Nephron progenitor cell (in vitro differentiated cells): Measurements from ENCODE around the gene UROC1.
A peak's percentile ranks its signal among the peaks of the same experiment; 100 is the strongest.

Experiments
- DNase-seq: peaks from one replicate; pipeline ENCODE4 v3.0.0; 2021
- H3K27ac Mint-ChIP-seq: 2 replicates; pipeline ENCODE4 v1.8.0; 2021; ENCODE audit warnings: mild to moderate bottlenecking, moderate library complexity, mixed read lengths
- H3K27me3 Mint-ChIP-seq: 2 replicates; pipeline ENCODE4 v1.8.0; 2021; ENCODE audit warnings: mild to moderate bottlenecking, low read depth, mixed read lengths; ENCODE audit not compliant: poor library complexity
- H3K36me3 Mint-ChIP-seq: 2 replicates; pipeline ENCODE4 v1.8.0; 2021; ENCODE audit warnings: low read depth, mixed read lengths
- H3K4me1 Mint-ChIP-seq: 2 replicates; pipeline ENCODE4 v1.8.0; 2021; ENCODE audit warnings: mixed read lengths
- H3K4me3 Mint-ChIP-seq: 2 replicates; pipeline ENCODE4 v1.8.0; 2021; ENCODE audit warnings: mild to moderate bottlenecking, moderate library complexity, mixed read lengths
- H3K9me3 Mint-ChIP-seq: 2 replicates; pipeline ENCODE4 v1.8.0; 2021; ENCODE audit warnings: mild to moderate bottlenecking, moderate library complexity, mixed read lengths
- TF ChIP-seq, protein P1 (sequence below): fragments of 200-600 bp; sonication (generic); IDR thresholded peaks from 2 replicates; pipeline ENCODE4 v1.5.0; 2021; ENCODE audit warnings: antibody characterized with exemption

The UROC1 gene

DNA sequence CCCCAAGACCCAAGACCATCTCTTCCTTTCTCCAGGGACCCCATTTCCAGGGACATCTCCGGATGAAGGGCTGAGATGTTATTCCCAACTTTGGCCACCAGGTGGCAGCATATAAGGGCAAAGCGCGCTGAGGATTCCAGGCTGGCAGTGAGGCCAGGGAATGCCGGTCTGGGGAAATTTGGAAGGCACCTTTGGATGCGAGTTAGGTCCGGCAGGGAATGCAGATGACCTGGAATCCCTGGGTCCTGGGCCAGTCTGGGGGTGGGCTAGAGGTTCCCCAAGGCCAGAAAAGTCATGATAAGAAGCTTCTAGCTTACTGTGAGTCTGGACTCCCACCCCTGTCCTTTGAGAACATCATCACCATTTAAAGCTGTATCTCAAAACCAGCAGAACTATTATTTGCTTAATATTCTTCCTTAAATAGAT lies 4.8 kb upstream of the UROC1 start:
- TF ChIP-seq, protein P1, sequence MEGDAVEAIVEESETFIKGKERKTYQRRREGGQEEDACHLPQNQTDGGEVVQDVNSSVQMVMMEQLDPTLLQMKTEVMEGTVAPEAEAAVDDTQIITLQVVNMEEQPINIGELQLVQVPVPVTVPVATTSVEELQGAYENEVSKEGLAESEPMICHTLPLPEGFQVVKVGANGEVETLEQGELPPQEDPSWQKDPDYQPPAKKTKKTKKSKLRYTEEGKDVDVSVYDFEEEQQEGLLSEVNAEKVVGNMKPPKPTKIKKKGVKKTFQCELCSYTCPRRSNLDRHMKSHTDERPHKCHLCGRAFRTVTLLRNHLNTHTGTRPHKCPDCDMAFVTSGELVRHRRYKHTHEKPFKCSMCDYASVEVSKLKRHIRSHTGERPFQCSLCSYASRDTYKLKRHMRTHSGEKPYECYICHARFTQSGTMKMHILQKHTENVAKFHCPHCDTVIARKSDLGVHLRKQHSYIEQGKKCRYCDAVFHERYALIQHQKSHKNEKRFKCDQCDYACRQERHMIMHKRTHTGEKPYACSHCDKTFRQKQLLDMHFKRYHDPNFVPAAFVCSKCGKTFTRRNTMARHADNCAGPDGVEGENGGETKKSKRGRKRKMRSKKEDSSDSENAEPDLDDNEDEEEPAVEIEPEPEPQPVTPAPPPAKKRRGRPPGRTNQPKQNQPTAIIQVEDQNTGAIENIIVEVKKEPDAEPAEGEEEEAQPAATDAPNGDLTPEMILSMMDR = peak; percentile 94
- peaks cover 50% of the 10 kb centered on the region for H3K27me3 Mint-ChIP-seq
- peak; percentile 78 for DNase-seq

DNA sequence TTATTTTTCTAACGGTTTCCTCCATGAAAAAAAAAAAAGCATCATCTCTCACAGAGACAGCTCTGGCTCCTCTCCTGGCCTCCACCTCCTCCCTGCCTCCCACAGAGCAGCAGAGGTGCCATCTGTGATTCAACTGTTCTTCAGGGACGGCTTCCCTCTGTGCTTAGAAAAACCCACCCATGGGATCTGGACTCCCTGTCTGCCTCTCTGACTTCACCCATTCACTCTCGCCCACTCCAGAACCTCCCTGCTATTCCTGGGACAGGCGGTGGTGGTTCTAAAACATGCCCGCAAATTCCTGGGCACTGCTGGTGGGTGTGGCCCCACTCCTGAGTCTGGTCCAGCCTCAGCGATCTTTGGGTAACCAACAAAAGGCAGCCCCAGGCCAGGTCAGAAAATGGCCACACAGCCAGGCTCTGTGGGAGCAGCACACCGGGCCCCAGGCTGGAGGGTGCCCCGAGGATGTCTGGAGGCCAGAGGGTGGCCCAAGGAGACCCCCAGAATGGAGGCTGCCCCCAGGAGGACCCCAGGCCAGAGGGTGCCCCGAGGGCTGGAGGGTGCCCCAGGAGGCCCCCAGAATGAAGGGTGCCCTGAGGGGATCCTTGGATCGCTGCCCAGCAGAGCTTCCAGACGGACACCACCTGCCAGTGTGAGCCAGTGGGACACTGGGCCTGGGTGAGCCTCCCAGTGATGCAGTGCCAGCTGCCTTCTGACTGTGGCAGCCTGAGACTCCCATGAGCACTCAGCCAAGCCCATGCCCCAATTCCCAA lies 3.7 kb upstream of the UROC1 start:
- peaks cover 48% of the 10 kb centered on the region for H3K27me3 Mint-ChIP-seq
- TF ChIP-seq, protein P1 = no peak
- DNase-seq = no peak
- H3K27ac Mint-ChIP-seq = no peak overlapping the region
- no peak overlapping the region for H3K4me3 Mint-ChIP-seq
- no peaks in the 10 kb centered on the region for H3K36me3 Mint-ChIP-seq
- no peaks in the 10 kb centered on the region for H3K9me3 Mint-ChIP-seq
- peaks cover 7% of the 10 kb centered on the region for H3K4me1 Mint-ChIP-seq

More for the DNA sequence above, 4.8 kb upstream of the UROC1 start:
- Mint-ChIP-seq H3K4me3 (no peak overlapping the region), H3K9me3 (no peaks in the 10 kb centered on the region), H3K36me3 (no peaks in the 10 kb centered on the region), H3K27ac (no peak overlapping the region), H3K4me1 (peaks cover 7% of the 10 kb centered on the region)

DNA sequence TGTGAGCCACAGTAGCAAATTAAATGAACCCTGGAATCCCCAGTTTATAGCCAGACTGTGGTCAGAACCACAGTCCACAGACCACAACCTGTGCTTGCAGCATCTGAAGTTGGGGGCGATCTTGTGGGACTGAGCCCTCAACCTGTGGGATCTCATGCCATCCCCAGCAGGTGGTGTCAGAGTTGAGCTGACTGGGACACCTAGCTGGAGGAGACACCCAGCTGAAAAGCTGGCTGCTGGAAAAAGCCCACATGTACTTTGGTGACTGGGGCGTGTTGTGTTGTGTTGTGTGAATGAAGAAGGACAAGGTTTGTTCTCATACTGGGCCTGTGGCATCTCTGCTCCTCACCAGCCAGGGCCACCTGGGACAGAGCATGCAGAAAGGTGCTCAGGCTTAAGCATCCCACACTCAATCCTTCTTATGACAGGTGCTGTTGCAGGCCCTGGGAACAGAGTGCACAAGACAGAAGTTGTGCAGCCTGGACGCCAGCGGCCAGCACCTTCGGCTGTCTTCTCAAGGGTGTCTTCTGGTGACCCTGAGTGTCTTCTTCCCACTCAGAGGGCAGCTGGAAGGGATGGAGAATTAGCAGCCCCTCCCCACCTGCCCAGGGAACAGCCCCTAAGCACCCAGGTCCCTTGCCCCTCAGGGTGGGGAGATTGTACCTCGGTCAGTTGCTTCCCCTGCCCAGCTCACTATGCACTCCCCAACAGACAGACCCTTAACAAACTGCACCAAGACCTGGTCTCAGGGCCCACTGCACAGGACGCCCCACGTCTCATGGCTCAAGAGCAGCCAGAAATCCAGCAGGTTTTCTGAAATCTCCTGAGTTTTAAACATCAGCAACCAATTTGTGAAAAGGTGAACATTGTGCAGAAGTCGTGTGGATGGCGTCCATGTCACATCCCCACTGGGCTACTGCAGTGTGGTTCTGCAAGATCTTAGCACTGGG lies 2.2 kb upstream of the UROC1 start:
- peaks cover 7% of the 10 kb centered on the region for H3K4me1 Mint-ChIP-seq
- TF ChIP-seq, protein P1 = no peak
- no peaks in the 10 kb centered on the region for H3K36me3 Mint-ChIP-seq
- H3K9me3 Mint-ChIP-seq = no peaks in the 10 kb centered on the region
- H3K27ac Mint-ChIP-seq = no peak overlapping the region
- DNase-seq = no peak
- peaks cover 33% of the 10 kb centered on the region for H3K27me3 Mint-ChIP-seq
- no peak overlapping the region for H3K4me3 Mint-ChIP-seq

DNA sequence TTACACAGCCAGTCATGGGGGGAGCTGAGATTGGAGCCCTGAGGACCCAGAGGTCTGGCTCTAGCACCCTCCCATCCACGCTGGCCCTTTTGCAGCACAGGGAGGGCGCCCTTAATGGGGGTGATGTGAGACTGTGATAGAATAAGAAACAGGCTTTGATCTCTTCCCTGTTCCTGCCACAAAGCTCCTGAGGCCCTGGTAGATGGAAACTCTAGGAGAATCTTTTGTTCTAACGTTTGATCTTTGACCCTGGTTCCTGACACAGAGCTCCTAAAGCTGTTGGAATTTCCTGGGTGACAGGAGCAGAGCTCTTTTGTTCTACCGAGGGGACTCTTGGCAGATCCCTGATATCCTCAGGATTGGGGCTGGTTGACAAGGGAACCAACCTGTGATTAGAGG lies 1.2 kb upstream of the UROC1 start:
- Mint-ChIP-seq H3K9me3 (no peaks in the 10 kb centered on the region), H3K36me3 (no peaks in the 10 kb centered on the region)
- TF ChIP-seq, protein P1 = no peak

DNA sequence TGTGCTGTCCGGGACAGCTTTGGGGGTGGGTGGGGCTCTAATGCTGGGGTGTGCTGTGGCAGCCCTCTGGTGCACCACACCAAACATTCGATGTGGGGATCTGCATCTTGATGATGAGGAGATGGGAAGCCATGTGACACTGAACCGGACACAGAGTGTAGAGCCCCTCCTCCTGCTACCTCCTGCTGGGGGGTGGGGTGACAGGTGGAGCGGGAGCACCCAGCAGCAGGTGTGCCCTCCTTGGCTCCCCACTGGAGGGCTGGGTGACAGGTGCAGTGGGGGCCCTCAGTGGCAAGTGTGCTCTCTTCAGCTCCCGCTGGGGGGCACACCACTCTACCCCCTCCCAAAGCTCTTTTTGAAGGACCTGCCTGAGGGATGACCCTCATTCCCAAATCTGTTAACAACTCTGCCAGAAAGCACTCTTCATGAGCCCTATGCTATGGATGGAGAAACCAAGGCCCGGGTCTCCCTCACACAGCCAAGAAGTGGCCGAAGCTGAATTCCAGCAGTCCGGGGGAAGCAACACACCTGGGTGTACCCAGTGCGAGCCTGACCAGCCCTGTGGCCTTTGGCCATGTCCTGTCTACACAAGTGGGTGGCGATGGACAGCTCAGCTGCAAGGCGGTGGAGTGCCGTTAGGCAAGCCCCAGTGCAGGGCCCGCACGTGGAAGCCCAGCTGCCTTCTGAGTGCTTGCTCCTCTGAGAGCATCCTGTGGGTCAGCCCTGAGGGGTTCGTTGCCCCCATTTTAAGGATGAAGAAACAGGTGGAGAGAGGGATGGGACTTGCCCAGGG lies 609 bp upstream of the UROC1 start:
- TF ChIP-seq, protein P1 = no peak
- H3K27me3 Mint-ChIP-seq = peaks cover 25% of the 10 kb centered on the region
- H3K4me3 Mint-ChIP-seq = no peak overlapping the region
- H3K36me3 Mint-ChIP-seq = no peaks in the 10 kb centered on the region
- peaks cover 7% of the 10 kb centered on the region for H3K4me1 Mint-ChIP-seq
- no peak overlapping the region for H3K27ac Mint-ChIP-seq
- no peaks in the 10 kb centered on the region for H3K9me3 Mint-ChIP-seq
- DNase-seq = no peak

More for the DNA sequence above, 1.2 kb upstream of the UROC1 start:
- H3K27ac Mint-ChIP-seq = no peak overlapping the region
- H3K4me1 Mint-ChIP-seq = peaks cover 7% of the 10 kb centered on the region
- H3K4me3 Mint-ChIP-seq = no peak overlapping the region
- no peak for DNase-seq
- H3K27me3 Mint-ChIP-seq = peaks cover 31% of the 10 kb centered on the region
